Lower lobe of right lung (tissue), 2 donors: ENCODE results near the gene GEMIN2. TPM values are rescaled to one million over a fixed set of nuclear protein-coding genes. Genes with fewer than 3 reads are reported as not detected.
"Not testable (repeated sequence)": the region's sequence is repeated elsewhere in the genome, so short reads cannot be mapped to it uniquely, and the experiment has no call there.

Experiments used
- ATAC-seq, 2 donors: fragments of 200-7000 bp; cut with Tn5 transposase; one replicate each; pipeline ENCODE4 v1.9.1; 2020 to 2022; ENCODE audit warnings: mild to moderate bottlenecking in 2 of 2, moderate library complexity in 2 of 2
- DNase-seq: peaks from one replicate; pipeline ENCODE4 v3.0.0-alpha.2; 2020
- H3K27ac ChIP-seq: fragments of 200-600 bp; one replicate; pipeline ENCODE4 v1.8.0; 2022
- H3K27me3 ChIP-seq: fragments of 200-600 bp; one replicate; pipeline ENCODE4 v1.8.0; 2022; ENCODE audit warnings: low read depth
- H3K36me3 ChIP-seq: fragments of 200-600 bp; one replicate; pipeline ENCODE4 v1.8.0; 2022; ENCODE audit warnings: mild to moderate bottlenecking
- H3K4me1 ChIP-seq: fragments of 200-600 bp; one replicate; pipeline ENCODE4 v1.8.0; 2022
- H3K4me3 ChIP-seq: fragments of 200-600 bp; one replicate; pipeline ENCODE4 v1.8.0; 2022; ENCODE audit warnings: mild to moderate bottlenecking
- H3K9me3 ChIP-seq: fragments of 200-600 bp; one replicate; pipeline ENCODE4 v1.8.0; 2022
- CTCF ChIP-seq: fragments of 200-600 bp; IDR thresholded peaks from one replicate; pipeline ENCODE4 v1.8.0; 2022; ENCODE audit warnings: antibody characterized with exemption, mild to moderate bottlenecking
- intact Hi-C: fragments of 100-400 bp; cut with DNase I; formaldehyde crosslinking; loops from one replicate; pipeline ENCODE4 v1.11.0; 2022
- total RNA-seq: library from RNA; stranded (reverse); fragmentation: NEBNext Ultra II Directional; extraction: Animal tissue kit (Norgen Biotek cat#: 25700); gene quantifications from one replicate; pipeline ENCODE4 v1.2.1, GENCODE V29; 2021
- donor health status: DM: no; HTN: yes; CAD: no; lungs with severe emphysema.

The GEMIN2 gene
- total RNA-seq, 1 donor from 2014 or later = 8.4 TPM

- H3K27ac ChIP-seq = no peak overlapping the region
- DNase-seq = no peak
- no peak overlapping the region for H3K4me3 ChIP-seq
- H3K9me3 ChIP-seq = no peaks in the 10 kb centered on the region
- intact Hi-C loops = no loop called here
- no peak for TF ChIP-seq CTCF
- no peak for ATAC-seq
- no peaks in the 10 kb centered on the region for H3K27me3 ChIP-seq
- H3K4me1 ChIP-seq = peaks cover 14% of the 10 kb centered on the region
- no peaks in the 10 kb centered on the region for H3K36me3 ChIP-seq
Measured at GRCh38 chr14:39108791-39109190, 5.3 kb upstream of the GEMIN2 start.

- DNase-seq = no peak
- no peak overlapping the region for H3K27ac ChIP-seq
- intact Hi-C loops = no loop called here
- no peaks in the 10 kb centered on the region for H3K27me3 ChIP-seq
- no peak for ATAC-seq
- peaks cover 12% of the 10 kb centered on the region for H3K4me1 ChIP-seq
- no peak for TF ChIP-seq CTCF
- no peak overlapping the region for H3K4me3 ChIP-seq
- no peaks in the 10 kb centered on the region for H3K36me3 ChIP-seq
- no peaks in the 10 kb centered on the region for H3K9me3 ChIP-seq
Measured at GRCh38 chr14:39109893-39110715, 4.0 kb upstream of the GEMIN2 start.

- H3K9me3 ChIP-seq = no peaks in the 10 kb centered on the region
- peaks cover 14% of the 10 kb centered on the region for H3K36me3 ChIP-seq
- peak in 1 of 2 donors; percentile 18 for ATAC-seq
- peaks cover 14% of the 10 kb centered on the region for H3K4me1 ChIP-seq
- H3K27ac ChIP-seq = peak overlapping the region; percentile 77
- no peak for TF ChIP-seq CTCF
- DNase-seq = no peak
- H3K4me3 ChIP-seq = peak overlapping the region; percentile 80
- intact Hi-C loops = no loop called here
- no peaks in the 10 kb centered on the region for H3K27me3 ChIP-seq
Measured at GRCh38 chr14:39113685-39114072, 444 bp upstream of the GEMIN2 start.

GRCh38 chr14:39122330-39123138, 8.4 kb downstream of the GEMIN2 start:
- DNase-seq (no peak), ATAC-seq (no peak)
- Histone ChIP-seq H3K4me3 (no peak overlapping the region), H3K36me3 (peaks cover 84% of the 10 kb centered on the region), H3K4me1 (no peaks in the 10 kb centered on the region), H3K27ac (peak overlapping the region; percentile 39), H3K9me3 (no peaks in the 10 kb centered on the region), H3K27me3 (no peaks in the 10 kb centered on the region)
- TF ChIP-seq CTCF = no peak
- intact Hi-C loops = no loop called here

- H3K4me1 ChIP-seq, H3K27me3 ChIP-seq, ATAC-seq, intact Hi-C loops, DNase-seq, H3K9me3 ChIP-seq, H3K4me3 ChIP-seq, H3K27ac ChIP-seq: not testable (repeated sequence)
- H3K36me3 ChIP-seq = peaks cover 73% of the 10 kb centered on the region
Measured at GRCh38 chr14:39137835-39138234, 23.7 kb downstream of the GEMIN2 start.

GRCh38 chr14:39138440-39138839, 24.3 kb downstream of the GEMIN2 start:
- H3K4me1 ChIP-seq = no peaks in the 10 kb centered on the region
- TF ChIP-seq CTCF = no peak
- peaks cover 68% of the 10 kb centered on the region for H3K36me3 ChIP-seq
- intact Hi-C loops = no loop called here
- H3K4me3 ChIP-seq = no peak overlapping the region
- H3K27me3 ChIP-seq = no peaks in the 10 kb centered on the region
- H3K9me3 ChIP-seq = no peaks in the 10 kb centered on the region
- no peak overlapping the region for H3K27ac ChIP-seq
- no peak for ATAC-seq
- DNase-seq = no peak
